GM11168 (cell line): Measurements from ENCODE around the gene GLT8D2.
"Not testable (repeated sequence)": the region's sequence is repeated elsewhere in the genome, so short reads cannot be mapped to it uniquely, and the experiment has no call there.

Experiments used
- in situ Hi-C: fragments of 300-500 bp; cut with MboI; formaldehyde crosslinking; loops from one replicate; pipeline ENCODE4 v1.12.0; 2022; ENCODE audit warnings: low sequenced_read_pairs; ENCODE audit not compliant: unreplicated experiment

Gene GLT8D2

GRCh38 chr12:104054681-104055346 lies 4.8 kb upstream of the GLT8D2 start:
- in situ Hi-C loops = no loop called here

- in situ Hi-C loops = no loop called here
These were observed 449 bp upstream of the GLT8D2 start for GRCh38 chr12:104050436-104050835.

- in situ Hi-C loops = no loop called here
These were observed 597 bp downstream of the GLT8D2 start for GRCh38 chr12:104049278-104049902.

- in situ Hi-C loops = no loop called here
These were observed 1.2 kb downstream of the GLT8D2 start for GRCh38 chr12:104048811-104049210.

- in situ Hi-C loops = no loop called here
These were observed 1.8 kb downstream of the GLT8D2 start for GRCh38 chr12:104048162-104048561.

- in situ Hi-C loops = no loop called here
These were observed 3.7 kb downstream of the GLT8D2 start for GRCh38 chr12:104046306-104046705.

GRCh38 chr12:104044158-104044557 lies 5.8 kb downstream of the GLT8D2 start:
- in situ Hi-C loops = no loop called here

- in situ Hi-C loops = no loop called here
These were observed 7.4 kb downstream of the GLT8D2 start for GRCh38 chr12:104042580-104042979.

GRCh38 chr12:104039769-104040168 lies 10.2 kb downstream of the GLT8D2 start:
- in situ Hi-C loops = not testable (repeated sequence)

- in situ Hi-C loops = not testable (repeated sequence)
These were observed 13.8 kb downstream of the GLT8D2 start for GRCh38 chr12:104036143-104036542.

GRCh38 chr12:104030596-104030995 lies 19.4 kb downstream of the GLT8D2 start:
- in situ Hi-C loops = not testable (repeated sequence)

- in situ Hi-C loops = no loop called here
These were observed 23.0 kb downstream of the GLT8D2 start for GRCh38 chr12:104026841-104027599.

- in situ Hi-C loops = no loop called here
These were observed 24.2 kb downstream of the GLT8D2 start for GRCh38 chr12:104025771-104026170.

- in situ Hi-C loops = no loop called here
These were observed 25.6 kb downstream of the GLT8D2 start for GRCh38 chr12:104024348-104024747.

GRCh38 chr12:104023710-104024109 lies 26.3 kb downstream of the GLT8D2 start:
- in situ Hi-C loops = no loop called here

GRCh38 chr12:104022786-104023185 lies 27.2 kb downstream of the GLT8D2 start:
- in situ Hi-C loops = no loop called here

GRCh38 chr12:104021862-104022261 lies 28.1 kb downstream of the GLT8D2 start:
- in situ Hi-C loops = not testable (repeated sequence)

GRCh38 chr12:104012331-104012730 lies 37.7 kb downstream of the GLT8D2 start:
- in situ Hi-C loops = no loop called here

- in situ Hi-C loops = no loop called here
These were observed 38.7 kb downstream of the GLT8D2 start for GRCh38 chr12:104011253-104011652.

- in situ Hi-C loops = no loop called here
These were observed 39.3 kb downstream of the GLT8D2 start for GRCh38 chr12:104010606-104011169.

- in situ Hi-C loops = no loop called here
These were observed 39.9 kb downstream of the GLT8D2 start for GRCh38 chr12:104010121-104010520.
